ENCODE data around the gene VWA2.

The VWA2 gene

GRCh38 chr10:114250236-114250635 is 11.2 kb downstream of the VWA2 start:
- no peak for DNase-seq (ENCODE audit: low spot score)

DNA sequence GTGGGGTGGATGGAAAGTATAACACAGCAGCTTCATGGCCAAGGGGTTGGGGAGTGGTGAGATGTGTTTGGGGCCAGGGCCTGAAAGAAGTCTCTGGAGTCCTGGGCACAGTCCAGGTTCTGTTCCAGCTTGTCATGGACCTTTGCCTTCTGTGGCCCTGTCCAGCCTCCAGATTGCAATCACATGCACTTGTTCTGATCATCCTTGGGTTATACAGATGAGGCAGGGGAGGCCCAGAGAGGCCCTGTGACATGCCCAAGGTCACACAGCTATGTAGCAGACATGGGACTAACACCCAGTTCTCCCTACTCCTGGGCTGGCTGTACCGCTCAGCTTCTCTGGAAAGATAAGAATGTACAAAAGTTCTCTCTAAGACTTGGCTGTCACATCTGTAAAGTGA is 11.7 kb downstream of the VWA2 start:
- no peak for DNase-seq (ENCODE audit: low spot score)

DNA sequence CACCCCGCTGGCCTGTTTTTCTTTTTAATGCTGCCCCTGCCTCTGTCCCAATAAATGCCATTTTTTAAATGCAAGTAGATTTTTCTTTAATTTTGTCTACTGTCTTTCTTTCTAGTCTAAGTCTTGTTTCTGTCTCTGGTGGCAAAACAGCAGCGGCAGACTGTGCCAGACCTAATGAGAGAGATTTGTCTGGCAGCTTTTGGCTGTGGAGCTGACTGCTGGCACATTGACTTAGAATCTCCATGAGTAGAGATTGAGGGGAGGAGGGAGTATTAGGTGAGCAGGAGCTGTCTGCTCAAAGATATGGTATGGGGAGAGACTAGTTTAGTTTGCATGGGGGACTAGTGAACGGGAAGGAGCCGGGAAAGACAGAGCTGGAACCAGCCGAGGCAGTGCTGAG is 13.0 kb downstream of the VWA2 start:
- no peak for DNase-seq (ENCODE audit: low spot score)

DNA sequence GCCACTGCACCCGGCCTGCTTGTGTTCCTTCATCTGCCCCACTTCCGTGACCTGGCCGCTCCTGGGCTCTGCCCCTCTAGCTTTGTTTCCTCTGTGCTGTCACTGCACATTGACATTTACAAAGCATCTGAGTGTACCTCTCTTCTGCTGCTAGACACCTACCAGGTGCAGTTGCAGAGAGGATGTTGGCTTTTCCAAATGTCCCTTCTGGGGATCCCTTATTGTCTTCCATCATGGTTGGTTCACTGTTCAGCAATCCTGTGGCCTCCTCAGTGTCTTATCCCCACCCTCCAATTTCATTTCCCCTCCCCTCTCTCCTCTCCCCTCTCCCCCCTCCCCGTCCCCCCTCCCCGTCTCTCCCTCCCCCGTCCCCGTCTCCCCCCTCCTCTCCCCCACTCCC is 13.8 kb downstream of the VWA2 start:
- no peak for DNase-seq (ENCODE audit: low spot score)

DNA sequence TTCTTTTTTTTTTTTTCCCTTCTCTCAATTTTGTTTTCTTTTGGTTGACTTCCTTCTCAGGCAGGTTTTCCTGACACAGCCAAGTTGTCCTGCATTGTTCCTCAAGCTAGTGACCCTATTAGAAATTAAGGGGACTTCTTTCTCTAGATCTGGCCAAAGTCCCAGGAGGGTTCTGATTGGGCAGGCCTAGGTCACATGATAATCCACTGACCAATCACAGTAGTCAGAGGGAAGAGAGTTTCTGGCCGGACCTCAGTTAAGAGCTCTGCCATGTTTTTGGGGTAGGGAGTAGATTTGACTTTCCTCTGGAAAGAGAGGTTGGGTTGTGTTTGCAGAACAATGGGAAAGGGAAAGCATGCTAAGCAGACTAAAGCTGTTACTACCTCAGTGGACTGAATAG is 16.2 kb downstream of the VWA2 start:
- no peak for DNase-seq (ENCODE audit: low spot score)

GRCh38 chr10:114256008-114256765 is 17.1 kb downstream of the VWA2 start:
- DNase-seq (ENCODE audit: low spot score): no peak

DNA sequence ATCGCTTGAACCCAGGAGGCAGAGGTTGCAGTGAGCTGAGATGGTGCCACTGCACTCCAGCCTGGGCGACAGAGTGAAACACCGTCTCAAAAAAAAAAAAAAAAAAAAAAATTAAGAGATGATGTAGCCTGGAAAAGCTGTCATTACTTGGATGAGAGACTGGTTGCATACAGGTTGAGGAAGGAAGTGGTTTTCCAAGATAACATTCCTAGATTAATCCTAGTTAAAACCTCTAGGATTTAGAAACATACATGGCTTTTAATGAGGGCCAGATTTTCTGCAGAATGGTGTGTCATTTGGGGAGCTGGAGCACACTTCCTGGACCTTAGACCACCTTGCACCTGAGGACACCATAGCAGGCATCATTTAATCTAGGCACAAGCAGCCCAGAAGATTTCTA is 17.8 kb downstream of the VWA2 start:
- DNase-seq (ENCODE audit: low spot score): no peak

DNA sequence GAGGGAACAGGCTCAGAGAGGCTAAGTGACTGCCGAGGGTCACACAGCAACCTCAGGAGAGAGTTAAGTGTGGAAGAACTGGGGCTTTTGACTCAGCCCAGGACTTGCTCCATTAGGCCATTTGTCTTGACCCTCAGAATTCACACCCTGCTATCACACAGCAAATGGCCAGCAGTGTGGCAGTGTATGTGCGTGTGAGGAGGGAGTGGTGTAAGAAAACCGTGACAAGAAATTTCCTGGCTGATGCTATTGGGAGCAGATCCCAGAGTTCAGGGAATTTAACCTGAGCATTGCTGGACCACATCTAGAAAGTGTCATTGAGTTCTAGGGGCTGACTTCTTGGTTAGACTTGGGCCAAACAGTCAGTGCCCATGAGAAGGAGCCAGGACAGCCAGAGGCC is 18.4 kb downstream of the VWA2 start:
- DNase-seq (ENCODE audit: low spot score): no peak

GRCh38 chr10:114258274-114258840 is 19.3 kb downstream of the VWA2 start:
- no peak for DNase-seq (ENCODE audit: low spot score)

- DNase-seq (ENCODE audit: low spot score): no peak
Observed at GRCh38 chr10:114259824-114260223, 20.8 kb downstream of the VWA2 start.

- no peak for DNase-seq (ENCODE audit: low spot score)
Observed at GRCh38 chr10:114260366-114260765, 21.3 kb downstream of the VWA2 start.

DNA sequence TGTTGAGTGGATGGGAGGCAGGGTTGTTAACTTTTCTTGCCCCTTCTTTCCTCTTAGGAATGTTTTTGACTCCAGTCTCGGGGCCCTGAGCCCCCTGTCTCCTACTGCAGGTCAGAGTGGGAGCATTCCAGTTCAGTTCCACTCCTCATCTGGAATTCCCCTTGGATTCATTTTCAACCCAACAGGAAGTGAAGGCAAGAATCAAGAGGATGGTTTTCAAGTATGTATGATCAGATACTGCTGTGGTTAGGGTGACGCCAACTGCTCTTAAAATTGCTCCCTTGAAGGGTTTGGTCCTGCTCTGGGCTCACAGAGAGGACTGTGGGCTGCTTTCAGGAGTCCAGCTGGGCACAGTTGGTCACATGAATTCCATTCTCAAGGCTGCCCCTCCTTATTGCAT is 22.0 kb downstream of the VWA2 start:
- no peak for DNase-seq (ENCODE audit: low spot score)

DNA sequence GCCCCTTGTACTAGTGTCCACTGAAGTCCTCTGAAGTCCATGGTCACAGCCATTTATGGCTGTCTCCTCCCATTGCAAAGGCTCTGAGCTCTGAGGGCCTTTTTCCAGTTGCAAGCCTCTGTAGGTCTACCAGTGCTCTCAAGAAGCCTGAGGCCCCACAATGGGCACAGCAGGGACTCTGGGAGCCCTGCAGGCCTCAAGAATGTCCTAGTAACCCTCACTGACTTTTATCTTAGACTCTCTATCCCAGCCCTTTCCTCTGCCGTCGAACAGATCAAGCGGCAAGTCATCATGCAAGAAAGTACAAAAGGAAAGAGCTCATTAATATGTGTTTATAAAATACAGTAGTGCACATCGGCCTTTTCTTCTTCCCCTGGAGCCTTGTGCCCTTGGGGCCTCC is 23.4 kb downstream of the VWA2 start:
- no peak for DNase-seq (ENCODE audit: low spot score)

GRCh38 chr10:114265392-114266053 is 26.5 kb downstream of the VWA2 start:
- DNase-seq (ENCODE audit: low spot score): no peak

- no peak for DNase-seq (ENCODE audit: low spot score)
Observed at GRCh38 chr10:114266521-114266920, 27.5 kb downstream of the VWA2 start.

DNA sequence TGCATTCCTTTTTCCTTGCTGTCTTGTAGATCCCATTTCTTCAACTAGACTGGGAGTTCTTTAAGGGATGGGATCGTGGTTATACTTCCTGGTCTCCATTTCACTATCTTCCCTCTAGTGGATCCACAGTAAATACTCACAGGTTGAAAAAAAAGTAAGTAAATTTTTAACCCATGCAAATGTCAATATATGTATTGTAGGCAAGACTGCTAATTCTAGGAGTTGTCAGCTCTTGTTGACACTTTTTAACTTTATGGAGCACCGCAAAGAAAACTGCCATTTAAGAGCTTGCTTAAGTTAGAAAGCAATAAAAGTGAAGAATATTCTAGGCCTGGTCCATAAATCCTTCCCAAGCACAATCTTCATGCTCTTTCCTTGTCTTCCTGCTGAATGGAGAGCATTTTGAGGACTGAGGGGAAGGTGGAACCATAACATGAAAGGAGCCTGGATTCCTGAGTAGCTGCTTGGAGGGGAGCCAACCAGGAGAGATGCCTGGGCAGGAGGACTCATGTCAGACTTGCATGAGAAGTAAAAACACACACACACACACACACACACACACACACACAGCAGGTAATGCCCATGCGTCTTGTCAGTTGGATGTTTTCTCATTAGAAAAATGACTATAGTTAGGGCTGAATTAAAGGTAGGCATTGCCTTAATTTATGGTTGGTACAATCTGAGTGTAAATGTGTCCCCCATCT is 32.2 kb downstream of the VWA2 start:
- no peak for DNase-seq (ENCODE audit: low spot score)

GRCh38 chr10:114271779-114272167 is 32.7 kb downstream of the VWA2 start:
- no peak for DNase-seq (ENCODE audit: low spot score)

DNA sequence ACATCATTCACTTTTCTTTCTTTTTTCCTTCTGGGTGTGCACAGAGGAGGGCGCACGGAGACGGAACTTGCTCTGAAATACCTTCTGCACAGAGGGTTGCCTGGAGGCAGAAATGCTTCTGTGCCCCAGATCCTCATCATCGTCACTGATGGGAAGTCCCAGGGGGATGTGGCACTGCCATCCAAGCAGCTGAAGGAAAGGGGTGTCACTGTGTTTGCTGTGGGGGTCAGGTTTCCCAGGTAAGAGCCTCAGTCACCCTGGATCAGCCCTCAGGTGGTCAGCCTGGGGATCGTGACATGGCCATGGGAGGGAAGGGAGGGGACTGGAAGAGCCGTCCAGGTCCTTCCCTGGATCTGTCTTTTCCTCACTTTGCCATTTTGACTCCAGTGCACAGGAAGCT is 33.6 kb downstream of the VWA2 start:
- no peak for DNase-seq (ENCODE audit: low spot score)

DNA sequence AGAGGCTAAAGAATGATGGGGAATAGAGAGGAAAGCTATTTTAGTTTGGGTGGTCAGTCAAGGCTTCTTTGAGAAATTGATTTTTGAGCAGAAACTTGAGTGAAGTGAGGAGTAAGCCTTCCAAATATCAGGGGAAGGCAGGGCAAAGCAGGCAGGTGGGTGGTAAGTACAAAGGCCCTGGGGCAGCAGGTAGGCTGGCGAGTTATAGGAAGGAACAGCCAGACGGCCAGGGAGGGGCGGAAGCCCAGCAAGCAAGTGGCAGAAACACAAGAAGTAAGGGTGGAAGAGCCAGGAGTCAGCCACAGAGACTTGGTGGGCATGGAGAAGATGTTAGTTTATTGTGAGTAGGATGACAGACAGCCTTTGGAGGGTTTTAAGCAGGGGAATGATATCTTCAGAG is 34.9 kb downstream of the VWA2 start:
- DNase-seq (ENCODE audit: low spot score): no peak

DNA sequence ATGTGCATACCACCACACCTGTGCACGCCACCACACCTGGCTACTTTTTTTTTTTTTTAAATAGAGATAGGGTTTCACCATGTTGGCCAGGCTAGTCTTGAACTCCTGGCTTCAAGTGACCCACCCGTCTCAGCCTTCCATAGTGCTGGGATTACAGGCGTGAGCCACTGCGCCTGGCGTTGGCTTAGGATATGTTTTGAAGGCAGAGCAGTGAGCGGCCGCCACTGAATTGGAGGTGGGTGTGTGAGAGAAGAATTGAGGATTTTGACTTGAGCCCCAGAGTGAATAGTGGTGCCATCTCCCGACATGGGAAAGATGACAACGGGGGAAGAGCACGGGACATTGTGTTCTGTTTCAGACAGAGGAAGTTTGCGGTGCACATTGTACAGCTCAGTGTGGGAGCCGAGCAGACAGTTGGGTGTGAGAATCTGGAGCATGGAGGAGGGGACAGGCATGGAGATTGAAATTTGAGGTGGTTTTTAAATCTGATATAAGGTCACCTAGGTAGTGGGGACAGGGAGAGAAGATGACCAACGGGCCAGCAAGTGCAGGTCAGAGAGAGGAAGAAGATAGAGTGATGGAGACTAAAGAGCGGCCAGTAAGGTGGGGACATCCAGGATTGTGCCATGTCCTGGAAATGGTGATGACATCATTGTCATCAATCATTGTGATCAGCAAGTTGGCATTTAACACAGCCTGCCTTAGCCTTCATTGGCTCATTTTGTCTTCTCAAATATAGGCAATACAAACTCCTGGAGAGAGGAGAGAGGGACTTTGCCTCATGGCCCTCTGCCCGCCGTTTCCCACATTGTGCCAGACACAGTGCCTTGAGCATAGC is 35.8 kb downstream of the VWA2 start:
- DNase-seq (ENCODE audit: low spot score): no peak

DNA sequence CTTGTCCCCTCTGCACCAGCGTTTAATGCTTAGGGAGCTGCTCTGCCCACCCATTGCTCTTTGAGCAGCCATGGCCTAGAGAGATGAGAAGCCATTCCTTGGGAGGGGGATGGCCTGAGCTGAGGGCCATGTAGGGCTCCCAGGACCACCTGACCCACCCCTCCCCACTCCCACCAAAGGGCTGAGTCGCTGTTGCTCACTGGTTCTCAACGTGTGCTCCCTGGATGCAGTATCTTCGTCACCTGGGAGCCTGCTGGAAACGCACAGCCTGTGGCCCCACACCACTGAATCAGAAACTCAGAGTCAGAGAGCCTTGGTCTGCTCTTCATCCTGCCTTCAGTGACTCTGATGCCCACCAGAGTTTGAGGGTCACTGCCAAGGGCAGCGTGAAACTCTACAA is 37.0 kb downstream of the VWA2 start:
- DNase-seq (ENCODE audit: low spot score): no peak

DNA sequence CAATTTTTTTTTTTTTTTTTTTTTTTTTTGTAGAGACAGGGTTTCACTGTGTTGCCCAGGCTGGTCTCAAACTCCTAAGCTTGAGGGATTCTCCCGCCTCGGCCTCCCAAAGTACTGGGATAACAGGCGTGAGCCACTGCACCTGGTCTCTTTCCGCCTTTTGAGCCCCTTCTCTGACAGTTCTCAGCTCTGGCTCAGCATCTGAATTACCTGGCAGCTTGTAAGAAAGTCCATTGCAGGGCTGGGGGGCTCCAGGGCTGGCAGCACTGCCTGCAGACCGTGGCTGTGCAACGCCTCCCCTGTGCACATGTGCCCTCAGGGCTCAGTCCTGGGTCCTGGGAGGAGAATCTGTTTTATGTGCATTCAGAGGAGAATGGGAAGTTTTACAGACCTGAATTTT is 37.6 kb downstream of the VWA2 start:
- no peak for DNase-seq (ENCODE audit: low spot score)

All from germinal center (tissue), 1 donor.